Stimulated activated naive CD8-positive, alpha-beta T cell treated with anti-CD3 and anti-CD28 coated beads, Interleukin-15, amount 100 ng/mL, for 72 hours (primary cell): ENCODE results near the gene IL34.
"Not testable (repeated sequence)": the region's sequence is repeated elsewhere in the genome, so short reads cannot be mapped to it uniquely, and the experiment has no call there.

Source experiments
- ATAC-seq: fragments of 150-1000 bp; cut with Tn5 transposase; 2 replicates; pipeline ENCODE4 v1.10.0; 2021; ENCODE audit warnings: mild to moderate bottlenecking, moderate library complexity
- DNase-seq, 2 donors: peaks; one replicate each; pipeline ENCODE4 v3.0.0; 2021 to 2022
- H3K27ac Mint-ChIP-seq, 2 donors: one replicate each; pipeline ENCODE4 v1.8.0; 2022; ENCODE audit warnings: mild to moderate bottlenecking in 2 of 2, mixed read lengths in 2 of 2, moderate library complexity in 2 of 2
- H3K27me3 Mint-ChIP-seq: one replicate; pipeline ENCODE4 v1.8.0; 2022; ENCODE audit warnings: mixed read lengths
- H3K4me1 Mint-ChIP-seq: one replicate; pipeline ENCODE4 v1.8.0; 2022; ENCODE audit warnings: mild to moderate bottlenecking, mixed read lengths
- H3K4me3 Mint-ChIP-seq, 2 donors: one replicate each; pipeline ENCODE4 v1.8.0; 2022; ENCODE audit warnings: mild to moderate bottlenecking in 2 of 2, mixed read lengths in 2 of 2, moderate library complexity in 1 of 2
- H3K9me3 Mint-ChIP-seq, 2 donors: one replicate each; pipeline ENCODE4 v1.8.0; 2022; ENCODE audit warnings: mixed read lengths in 2 of 2

The IL34 gene

GRCh38 chr16:70614208-70614951 lies 32.0 kb upstream of the IL34 start:
- DNase-seq (no peak), ATAC-seq (no peak)
- H3K9me3 Mint-ChIP-seq = no peaks in the 10 kb centered on the region
- H3K4me1 Mint-ChIP-seq = no peaks in the 10 kb centered on the region
- no peaks in the 10 kb centered on the region for H3K27me3 Mint-ChIP-seq
- no peak overlapping the region for H3K27ac Mint-ChIP-seq
- no peak overlapping the region for H3K4me3 Mint-ChIP-seq

- H3K27me3 Mint-ChIP-seq = no peaks in the 10 kb centered on the region
- H3K4me3 Mint-ChIP-seq = no peak overlapping the region
- no peak for ATAC-seq
These were observed 30.4 kb upstream of the IL34 start for GRCh38 chr16:70615945-70616344.

GRCh38 chr16:70621864-70622263 lies 24.5 kb upstream of the IL34 start:
- not testable (repeated sequence) for H3K4me1 Mint-ChIP-seq, H3K27me3 Mint-ChIP-seq, H3K27ac Mint-ChIP-seq, H3K9me3 Mint-ChIP-seq, DNase-seq, H3K4me3 Mint-ChIP-seq, ATAC-seq

More at GRCh38 chr16:70615945-70616344, 30.4 kb upstream of the IL34 start:
- H3K4me1 Mint-ChIP-seq = no peaks in the 10 kb centered on the region
- no peaks in the 10 kb centered on the region for H3K9me3 Mint-ChIP-seq
- no peak overlapping the region for H3K27ac Mint-ChIP-seq
- no peak for DNase-seq

- no peaks in the 10 kb centered on the region for H3K9me3 Mint-ChIP-seq
- ATAC-seq = no peak
- H3K4me1 Mint-ChIP-seq = no peaks in the 10 kb centered on the region
- DNase-seq = no peak
- H3K27ac Mint-ChIP-seq = no peak overlapping the region
- H3K27me3 Mint-ChIP-seq = no peaks in the 10 kb centered on the region
- no peak overlapping the region for H3K4me3 Mint-ChIP-seq
These were observed 18.7 kb upstream of the IL34 start for GRCh38 chr16:70627696-70628095.

- Mint-ChIP-seq H3K4me1 (no peaks in the 10 kb centered on the region), H3K27ac (no peak overlapping the region), H3K9me3 (no peaks in the 10 kb centered on the region), H3K27me3 (no peaks in the 10 kb centered on the region), H3K4me3 (no peak overlapping the region)
- DNase-seq (no peak), ATAC-seq (no peak)
These were observed 15.2 kb upstream of the IL34 start for GRCh38 chr16:70630960-70631745.

GRCh38 chr16:70632273-70632672 lies 14.1 kb upstream of the IL34 start:
- DNase-seq = no peak
- Mint-ChIP-seq H3K27ac (no peak overlapping the region), H3K9me3 (no peaks in the 10 kb centered on the region), H3K4me3 (no peak overlapping the region), H3K4me1 (no peaks in the 10 kb centered on the region), H3K27me3 (no peaks in the 10 kb centered on the region)
- ATAC-seq = no peak

GRCh38 chr16:70633617-70634016 lies 12.7 kb upstream of the IL34 start:
- H3K27ac Mint-ChIP-seq, H3K4me3 Mint-ChIP-seq, DNase-seq, H3K9me3 Mint-ChIP-seq, H3K4me1 Mint-ChIP-seq, ATAC-seq, H3K27me3 Mint-ChIP-seq: not testable (repeated sequence)

- H3K27ac Mint-ChIP-seq = no peak overlapping the region
These were observed 11.5 kb upstream of the IL34 start for GRCh38 chr16:70634861-70635260.

GRCh38 chr16:70635336-70636016 lies 10.9 kb upstream of the IL34 start:
- H3K27me3 Mint-ChIP-seq = no peaks in the 10 kb centered on the region
- no peak for ATAC-seq
- H3K4me3 Mint-ChIP-seq = no peak overlapping the region
- H3K9me3 Mint-ChIP-seq = no peaks in the 10 kb centered on the region
- no peak overlapping the region for H3K27ac Mint-ChIP-seq
- no peaks in the 10 kb centered on the region for H3K4me1 Mint-ChIP-seq
- DNase-seq = no peak

More at GRCh38 chr16:70634861-70635260, 11.5 kb upstream of the IL34 start:
- Mint-ChIP-seq H3K4me3 (no peak overlapping the region), H3K9me3 (no peaks in the 10 kb centered on the region), H3K4me1 (no peaks in the 10 kb centered on the region), H3K27me3 (no peaks in the 10 kb centered on the region)
- ATAC-seq (no peak), DNase-seq (no peak)

GRCh38 chr16:70638814-70639792 lies 7.3 kb upstream of the IL34 start:
- no peaks in the 10 kb centered on the region for H3K9me3 Mint-ChIP-seq
- no peaks in the 10 kb centered on the region for H3K27me3 Mint-ChIP-seq
- no peak for DNase-seq
- no peak overlapping the region for H3K27ac Mint-ChIP-seq
- H3K4me1 Mint-ChIP-seq = no peaks in the 10 kb centered on the region
- no peak for ATAC-seq
- H3K4me3 Mint-ChIP-seq = no peak overlapping the region

GRCh38 chr16:70642633-70643032 lies 3.7 kb upstream of the IL34 start:
- no peak overlapping the region for H3K4me3 Mint-ChIP-seq
- H3K4me1 Mint-ChIP-seq = no peaks in the 10 kb centered on the region
- H3K9me3 Mint-ChIP-seq = no peaks in the 10 kb centered on the region
- no peaks in the 10 kb centered on the region for H3K27me3 Mint-ChIP-seq
- DNase-seq (no peak), ATAC-seq (no peak)
- no peak overlapping the region for H3K27ac Mint-ChIP-seq

GRCh38 chr16:70643264-70643663 lies 3.1 kb upstream of the IL34 start:
- H3K27ac Mint-ChIP-seq, H3K27me3 Mint-ChIP-seq, H3K9me3 Mint-ChIP-seq, H3K4me1 Mint-ChIP-seq, ATAC-seq, H3K4me3 Mint-ChIP-seq, DNase-seq: not testable (repeated sequence)

GRCh38 chr16:70644763-70645597 lies 1.4 kb upstream of the IL34 start:
- no peak overlapping the region for H3K4me3 Mint-ChIP-seq
- no peaks in the 10 kb centered on the region for H3K27me3 Mint-ChIP-seq
- ATAC-seq (peak; percentile 58), DNase-seq (no peak)
- no peaks in the 10 kb centered on the region for H3K9me3 Mint-ChIP-seq
- H3K4me1 Mint-ChIP-seq = no peaks in the 10 kb centered on the region
- H3K27ac Mint-ChIP-seq = no peak overlapping the region
